Esophagus muscularis mucosa (tissue), 4 donors: ENCODE measurements around the gene TEX52. TPM values are rescaled to one million over a fixed set of nuclear protein-coding genes. Genes with fewer than 3 reads are reported as not detected.

Experiments used
- DNase-seq: peaks from one replicate; pipeline ENCODE4 v3.0.0-alpha.2; 2017; ENCODE audit errors: extremely low spot score
- H3K27ac ChIP-seq, 4 donors: fragments of 200-600 bp; sonication (generic); replicated peaks in 1 of 4; 1 replicate in 3 of 4; 2 replicates in 1 of 4; pipeline ENCODE4 v1.5.1; 2016 to 2019; ENCODE audit warnings: mild to moderate bottlenecking in 1 of 4
- H3K27me3 ChIP-seq, 4 donors: fragments of 200-600 bp; sonication (generic); one replicate each; pipeline versions ENCODE4 v1.5.1 to v1.6.0; 2016 to 2019
- H3K36me3 ChIP-seq, 4 donors: fragments of 200-600 bp; sonication (generic); one replicate each; pipeline ENCODE4 v1.5.1; 2016 to 2019
- H3K4me1 ChIP-seq, 4 donors: fragments of 200-600 bp; sonication (generic); one replicate each; pipeline ENCODE4 v1.5.1; 2016 to 2019
- H3K4me3 ChIP-seq, 4 donors: fragments of 200-600 bp; sonication (generic); 1 replicate in 2 of 4; 2 replicates in 2 of 4; pipeline ENCODE4 v1.5.1; 2016 to 2019; ENCODE audit warnings: mild to moderate bottlenecking in 4 of 4, moderate library complexity in 1 of 4
- H3K9me3 ChIP-seq, 4 donors: fragments of 200-600 bp; sonication (generic); 1 replicate in 3 of 4; 2 replicates in 1 of 4; pipeline ENCODE4 v1.5.1; 2016 to 2019
- CTCF ChIP-seq, 3 experiments: fragments of 200-600 bp in 2 of 3; fragments of 450-650 bp in 1 of 3; sonication (generic) in 2 of 3; IDR thresholded peaks; one replicate each; pipeline ENCODE4 v1.5.1; 2017 to 2019; ENCODE audit warnings: antibody characterized with exemption in 3 of 3, mild to moderate bottlenecking in 2 of 3, moderate library complexity in 1 of 3
- EP300 ChIP-seq: sonication (generic); formaldehyde crosslinking; IDR thresholded peaks from one replicate; pipeline ENCODE4 v1.6.1; 2017; ENCODE audit warnings: antibody characterized with exemption
- POLR2A ChIP-seq: fragments of 450-650 bp; IDR thresholded peaks from one replicate; pipeline ENCODE4 v1.6.1; 2017; ENCODE audit warnings: antibody characterized with exemption, moderate library complexity, mild to moderate bottlenecking, low read depth
- POLR2AphosphoS5 ChIP-seq, 2 donors: sonication (generic); formaldehyde crosslinking; IDR thresholded peaks; one replicate each; pipeline ENCODE4 v1.6.1; 2017; ENCODE audit warnings: antibody characterized with exemption in 2 of 2
- WGBS: methylation state at CpG from one replicate; pipeline ENCODE4 v1.1.5; 2018; 5-methylcytosine and 5-hydroxymethylcytosine counted together
- intact Hi-C: fragments of 100-400 bp; cut with DNase I; formaldehyde crosslinking; loops from one replicate; pipeline ENCODE4 v1.15.1; 2023
- total RNA-seq, 4 donors: library from RNA; depleted of rRNA; stranded (reverse); fragments of >200 nt; gene quantifications; one replicate each; pipeline versions ENCODE4 v1.1.0 to v1.2.1, GENCODE V29; 2016

The TEX52 gene
- not detected for total RNA-seq

DNA sequence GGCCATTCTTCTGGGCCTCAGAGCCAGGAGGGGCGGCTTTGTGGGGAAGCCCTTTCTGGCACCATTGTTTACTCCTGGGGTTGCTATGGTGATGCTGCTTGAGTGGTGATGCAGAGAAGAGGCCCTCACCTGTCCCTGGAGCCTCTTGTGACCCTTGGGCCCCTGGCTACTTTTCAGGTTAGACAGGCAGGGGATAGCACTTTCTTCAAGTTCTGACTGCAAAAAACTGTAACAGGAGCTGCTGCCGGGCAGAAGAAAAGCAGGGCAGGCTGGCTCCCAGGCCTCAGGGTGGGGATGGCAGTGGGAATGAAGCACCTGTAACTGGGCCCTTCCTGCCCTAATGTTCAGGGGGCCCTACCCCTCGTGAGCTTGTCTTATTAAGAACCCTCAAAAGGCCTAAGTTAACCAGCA, at the start of gene TEX52:
TEX52 (minus strand) TSS at position 19 of the 411 bp plus-strand sequence; CDS start at position 6, 13 bp downstream.
- no peaks in the 10 kb centered on the region for H3K27me3 ChIP-seq
- no peak within 1 kb of the TSS for H3K27ac ChIP-seq
- H3K9me3 ChIP-seq = no peaks in the 10 kb centered on the region
- intact Hi-C loops = loop anchor here (10.0 kb wide), 1 partner anchor 88 kb away; no protein-coding TSS in a partner anchor
- peaks cover 0 to 11% (median 9%) of the 10 kb centered on the region in 4 donors for H3K36me3 ChIP-seq
- 86% methylated on average over 3 of the region's 3 CpGs for WGBS
- DNase-seq = no peak
- no peak for TF ChIP-seq POLR2AphosphoS5 (IDR thresholded peaks at IDR 0.05)
- no peak for TF ChIP-seq POLR2A
- no peak for TF ChIP-seq CTCF (IDR thresholded peaks at IDR 0.05)
- no peak for TF ChIP-seq EP300
- H3K4me3 ChIP-seq = no peak within 1 kb of the TSS
- H3K4me1 ChIP-seq = peaks cover 0 to 9% (median 4%) of the 10 kb centered on the region in 4 donors

- Histone ChIP-seq H3K27ac (no peak overlapping the region), H3K4me1 (peaks cover 4 to 23% (median 12%) of the 10 kb centered on the region in 4 donors), H3K36me3 (no peaks in the 10 kb centered on the region), H3K9me3 (no peaks in the 10 kb centered on the region), H3K27me3 (no peaks in the 10 kb centered on the region), H3K4me3 (no peak overlapping the region)
- DNase-seq = no peak
- TF ChIP-seq POLR2A (no peak), CTCF (IDR thresholded peaks at IDR 0.05) (no peak), POLR2AphosphoS5 (IDR thresholded peaks at IDR 0.05) (no peak), EP300 (no peak)
- WGBS = 100% methylated on average over 2 of the region's 2 CpGs
- intact Hi-C loops = no loop called here
Measured at GRCh38 chr12:2904260-2904659, 47.4 kb upstream of the TEX52 start.

DNA sequence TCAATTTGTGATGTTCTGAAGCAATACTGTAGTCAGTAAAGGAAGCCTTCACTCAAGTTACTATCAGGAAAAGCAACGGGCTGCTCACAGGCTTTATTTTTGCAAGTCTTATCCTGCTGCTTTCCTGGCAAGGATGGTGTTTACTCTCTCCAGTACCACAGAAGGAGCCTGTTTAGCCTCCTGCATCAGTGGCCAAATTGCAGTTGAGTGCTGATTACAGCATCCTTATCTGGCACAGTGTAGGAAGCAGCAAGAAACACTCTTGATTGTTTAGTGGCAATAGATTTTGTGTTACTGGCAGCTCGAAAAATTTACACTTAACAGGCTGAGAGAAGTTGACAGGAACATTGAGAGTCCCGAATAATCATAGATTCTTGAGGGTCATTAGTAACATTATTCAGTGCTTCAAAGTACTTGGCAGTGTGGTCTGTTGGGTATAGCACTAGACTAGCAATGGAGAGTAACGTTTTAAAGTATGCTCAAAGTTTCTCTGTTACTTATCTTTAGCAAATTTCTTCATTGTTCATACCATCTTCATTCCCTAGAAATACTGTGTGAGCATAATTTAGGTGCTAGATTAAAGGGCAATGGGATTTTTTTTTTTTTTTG, 45.5 kb upstream of the TEX52 start:
- no peak for DNase-seq
- WGBS = 50% methylated on average over 4 of the region's 4 CpGs
- no peak overlapping the region for H3K4me3 ChIP-seq
- TF ChIP-seq POLR2AphosphoS5 (IDR thresholded peaks at IDR 0.05) (no peak), EP300 (no peak), CTCF (IDR thresholded peaks at IDR 0.05) (no peak), POLR2A (no peak)
- H3K27me3 ChIP-seq = no peaks in the 10 kb centered on the region
- H3K9me3 ChIP-seq = no peaks in the 10 kb centered on the region
- intact Hi-C loops = no loop called here
- H3K4me1 ChIP-seq = peaks cover 4 to 23% (median 10%) of the 10 kb centered on the region in 4 donors
- H3K27ac ChIP-seq = no peak overlapping the region
- no peaks in the 10 kb centered on the region for H3K36me3 ChIP-seq

GRCh38 chr12:2900642-2901041, 43.8 kb upstream of the TEX52 start:
- no peak for TF ChIP-seq POLR2AphosphoS5 (IDR thresholded peaks at IDR 0.05)
- no peak for TF ChIP-seq CTCF (IDR thresholded peaks at IDR 0.05)
- no peak for TF ChIP-seq EP300
- no peak for TF ChIP-seq POLR2A
- intact Hi-C loops = no loop called here
- Histone ChIP-seq H3K36me3 (no peaks in the 10 kb centered on the region), H3K27me3 (no peaks in the 10 kb centered on the region), H3K4me1 (peaks cover 9 to 33% (median 25%) of the 10 kb centered on the region in 4 donors), H3K4me3 (no peak overlapping the region), H3K9me3 (no peaks in the 10 kb centered on the region), H3K27ac (no peak overlapping the region)
- WGBS = 95% methylated on average over 8 of the region's 8 CpGs
- no peak for DNase-seq

DNA sequence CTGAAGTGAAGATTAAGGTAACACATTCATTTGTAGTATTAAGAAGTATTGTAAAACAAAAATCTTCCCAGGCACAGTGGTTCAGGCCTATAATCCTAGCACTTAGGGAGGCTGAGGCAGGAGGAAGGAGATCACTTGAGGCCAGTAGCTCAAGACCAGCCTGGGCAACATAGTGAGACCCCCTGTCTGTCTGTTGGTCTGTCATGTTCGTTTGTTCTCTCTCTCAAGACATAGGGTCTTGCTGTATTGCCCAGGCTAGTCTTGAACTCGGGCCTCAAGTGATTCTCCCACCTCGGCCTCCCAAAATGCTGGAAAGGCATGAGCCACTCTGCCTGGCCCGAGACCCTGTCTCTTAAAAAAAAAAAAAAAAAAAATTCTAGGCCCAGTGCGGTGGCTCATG, 40.6 kb upstream of the TEX52 start:
- DNase-seq = no peak
- 98% methylated on average over 5 of the region's 5 CpGs for WGBS
- Histone ChIP-seq H3K9me3 (no peaks in the 10 kb centered on the region), H3K27ac (no peak overlapping the region), H3K4me3 (no peak overlapping the region), H3K4me1 (peaks cover 14 to 61% (median 51%) of the 10 kb centered on the region in 4 donors), H3K36me3 (no peaks in the 10 kb centered on the region), H3K27me3 (no peaks in the 10 kb centered on the region)
- intact Hi-C loops = no loop called here
- no peak for TF ChIP-seq POLR2AphosphoS5 (IDR thresholded peaks at IDR 0.05)
- no peak for TF ChIP-seq EP300
- TF ChIP-seq CTCF (IDR thresholded peaks at IDR 0.05) = no peak
- no peak for TF ChIP-seq POLR2A
